HEK293 (cell line): Measurements from ENCODE around the gene CDK5R2.

Experiments used
- HOXC10 ChIP-seq: sonication (generic); formaldehyde crosslinking; IDR thresholded peaks from 2 replicates; pipeline ENCODE4 v1.8.1; 2023; ENCODE audit warnings: mild to moderate bottlenecking, missing genetic modification reagents
- REST ChIP-seq: fragments of 450-650 bp; formaldehyde crosslinking; IDR thresholded peaks from 2 replicates; pipeline ENCODE4 v1.5.1; 2016; ENCODE audit warnings: missing biosample characterization, missing genetic modification characterization
- SETDB1 ChIP-seq: IDR thresholded peaks from one replicate; pipeline ENCODE4 v1.6.1; 2017; ENCODE audit warnings: mild to moderate bottlenecking, low read length, moderate library complexity, mixed read lengths; ENCODE audit not compliant: insufficient read length
- SP7 ChIP-seq: fragments of 450-650 bp; formaldehyde crosslinking; IDR thresholded peaks from 2 replicates; pipeline ENCODE4 v1.5.1; 2016; ENCODE audit warnings: missing biosample characterization, missing genetic modification characterization
- WT1 ChIP-seq: fragments of 450-650 bp; formaldehyde crosslinking; IDR thresholded peaks from 2 replicates; pipeline ENCODE4 v1.5.1; 2016; ENCODE audit warnings: missing biosample characterization, missing genetic modification characterization
- ZBTB21 ChIP-seq: fragments of 450-650 bp; formaldehyde crosslinking; IDR thresholded peaks from 2 replicates; pipeline ENCODE4 v1.5.1; 2017; ENCODE audit warnings: missing biosample characterization, missing genetic modification characterization
- ZBTB8A ChIP-seq: fragments of 450-650 bp; formaldehyde crosslinking; IDR thresholded peaks from 2 replicates; pipeline ENCODE4 v1.5.1; 2016; ENCODE audit warnings: missing biosample characterization, missing genetic modification characterization
- ZFP3 ChIP-seq: fragments of 450-650 bp; formaldehyde crosslinking; IDR thresholded peaks from 2 replicates; pipeline ENCODE4 v1.5.1; 2016; ENCODE audit warnings: low read depth, missing biosample characterization, missing genetic modification characterization
- ZNF121 ChIP-seq: fragments of 450-650 bp; formaldehyde crosslinking; IDR thresholded peaks from 2 replicates; pipeline ENCODE4 v1.5.1; 2016; ENCODE audit warnings: missing biosample characterization, missing genetic modification characterization
- ZNF148 ChIP-seq: fragments of 450-650 bp; formaldehyde crosslinking; IDR thresholded peaks from 2 replicates; pipeline ENCODE4 v1.5.0; 2017; ENCODE audit warnings: missing biosample characterization, missing genetic modification characterization, borderline replicate concordance
- ZNF266 ChIP-seq: fragments of 450-650 bp; formaldehyde crosslinking; IDR thresholded peaks from 2 replicates; pipeline ENCODE4 v1.5.1; 2016; ENCODE audit warnings: missing biosample characterization, missing genetic modification characterization, low read depth
- ZNF561 ChIP-seq: fragments of 450-650 bp; IDR thresholded peaks from 2 replicates; pipeline ENCODE4 v1.5.1; 2018; ENCODE audit warnings: missing biosample characterization, missing genetic modification characterization, borderline replicate concordance
- ZNF580 ChIP-seq: fragments of 450-650 bp; formaldehyde crosslinking; IDR thresholded peaks from 2 replicates; pipeline ENCODE4 v1.5.1; 2016; ENCODE audit warnings: missing biosample characterization, missing genetic modification characterization
- ZNF768 ChIP-seq: fragments of 450-650 bp; formaldehyde crosslinking; IDR thresholded peaks from 2 replicates; pipeline ENCODE4 v1.5.1; 2018; ENCODE audit warnings: missing biosample characterization, mild to moderate bottlenecking, missing genetic modification characterization
- ZNF785 ChIP-seq: fragments of 450-650 bp; formaldehyde crosslinking; IDR thresholded peaks from 2 replicates; pipeline ENCODE4 v1.5.1; 2016; ENCODE audit warnings: missing biosample characterization, missing genetic modification characterization
- TF ChIP-seq, protein P1 (sequence below): fragments of 450-650 bp; IDR thresholded peaks from 2 replicates; pipeline ENCODE4 v1.5.1; 2018; ENCODE audit warnings: missing biosample characterization, missing genetic modification characterization
- TF ChIP-seq, protein P2 (sequence below): fragments of 450-650 bp; formaldehyde crosslinking; IDR thresholded peaks from 2 replicates; pipeline ENCODE4 v1.5.1; 2017; ENCODE audit warnings: missing biosample characterization, missing genetic modification characterization
- TF ChIP-seq, protein P3 (sequence below): fragments of 450-650 bp; formaldehyde crosslinking; IDR thresholded peaks from 2 replicates; pipeline ENCODE4 v1.5.1; 2017; ENCODE audit warnings: missing biosample characterization, mild to moderate bottlenecking, missing genetic modification characterization, moderate library complexity
- TF ChIP-seq, protein P4 (sequence below): fragments of 450-650 bp; formaldehyde crosslinking; IDR thresholded peaks from 2 replicates; pipeline ENCODE4; 2016; ENCODE audit warnings: missing biosample characterization, missing genetic modification characterization
- TF ChIP-seq, protein P5 (sequence below): fragments of 450-650 bp; formaldehyde crosslinking; IDR thresholded peaks from 2 replicates; pipeline ENCODE4 v1.5.1; 2017; ENCODE audit warnings: missing biosample characterization, missing genetic modification characterization

CDK5R2 gene

GRCh38 chr2:218962859-218963492, 3.5 kb downstream of the CDK5R2 start (continued):
- TF ChIP-seq ZNF266 (tag by site-specific recombination) (no peak), ZNF768 (tag by site-specific recombination) (no peak), ZFP3 (tag by site-specific recombination) (no peak), HOXC10 (CRISPR knock-in tag) (peak; percentile 43; the same call in 1 of the 2 replicates), REST (peak; percentile 99), SP7 (tag by site-specific recombination) (0 out of 2 replicates have a peak, but pooled peaks have one; percentile 25), ZNF148 (tag by site-specific recombination) (no peak), ZBTB21 (tag by site-specific recombination) (peak; percentile 31; the same call in 1 of the 2 replicates), SETDB1 (no peak), ZNF121 (tag by site-specific recombination) (no peak), ZNF561 (0 out of 2 replicates have a peak, but pooled peaks have one; percentile 34), ZNF785 (tag by site-specific recombination) (no peak), ZNF580 (tag by site-specific recombination) (no peak), WT1 (tag by site-specific recombination) (no peak), ZBTB8A (peak; percentile 63)
- TF ChIP-seq, protein P1, sequence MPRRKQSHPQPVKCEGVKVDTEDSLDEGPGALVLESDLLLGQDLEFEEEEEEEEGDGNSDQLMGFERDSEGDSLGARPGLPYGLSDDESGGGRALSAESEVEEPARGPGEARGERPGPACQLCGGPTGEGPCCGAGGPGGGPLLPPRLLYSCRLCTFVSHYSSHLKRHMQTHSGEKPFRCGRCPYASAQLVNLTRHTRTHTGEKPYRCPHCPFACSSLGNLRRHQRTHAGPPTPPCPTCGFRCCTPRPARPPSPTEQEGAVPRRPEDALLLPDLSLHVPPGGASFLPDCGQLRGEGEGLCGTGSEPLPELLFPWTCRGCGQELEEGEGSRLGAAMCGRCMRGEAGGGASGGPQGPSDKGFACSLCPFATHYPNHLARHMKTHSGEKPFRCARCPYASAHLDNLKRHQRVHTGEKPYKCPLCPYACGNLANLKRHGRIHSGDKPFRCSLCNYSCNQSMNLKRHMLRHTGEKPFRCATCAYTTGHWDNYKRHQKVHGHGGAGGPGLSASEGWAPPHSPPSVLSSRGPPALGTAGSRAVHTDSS = no peak
- TF ChIP-seq, protein P2, sequence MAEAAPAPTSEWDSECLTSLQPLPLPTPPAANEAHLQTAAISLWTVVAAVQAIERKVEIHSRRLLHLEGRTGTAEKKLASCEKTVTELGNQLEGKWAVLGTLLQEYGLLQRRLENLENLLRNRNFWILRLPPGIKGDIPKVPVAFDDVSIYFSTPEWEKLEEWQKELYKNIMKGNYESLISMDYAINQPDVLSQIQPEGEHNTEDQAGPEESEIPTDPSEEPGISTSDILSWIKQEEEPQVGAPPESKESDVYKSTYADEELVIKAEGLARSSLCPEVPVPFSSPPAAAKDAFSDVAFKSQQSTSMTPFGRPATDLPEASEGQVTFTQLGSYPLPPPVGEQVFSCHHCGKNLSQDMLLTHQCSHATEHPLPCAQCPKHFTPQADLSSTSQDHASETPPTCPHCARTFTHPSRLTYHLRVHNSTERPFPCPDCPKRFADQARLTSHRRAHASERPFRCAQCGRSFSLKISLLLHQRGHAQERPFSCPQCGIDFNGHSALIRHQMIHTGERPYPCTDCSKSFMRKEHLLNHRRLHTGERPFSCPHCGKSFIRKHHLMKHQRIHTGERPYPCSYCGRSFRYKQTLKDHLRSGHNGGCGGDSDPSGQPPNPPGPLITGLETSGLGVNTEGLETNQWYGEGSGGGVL (tag by site-specific recombination) = no peak
- TF ChIP-seq, protein P3, sequence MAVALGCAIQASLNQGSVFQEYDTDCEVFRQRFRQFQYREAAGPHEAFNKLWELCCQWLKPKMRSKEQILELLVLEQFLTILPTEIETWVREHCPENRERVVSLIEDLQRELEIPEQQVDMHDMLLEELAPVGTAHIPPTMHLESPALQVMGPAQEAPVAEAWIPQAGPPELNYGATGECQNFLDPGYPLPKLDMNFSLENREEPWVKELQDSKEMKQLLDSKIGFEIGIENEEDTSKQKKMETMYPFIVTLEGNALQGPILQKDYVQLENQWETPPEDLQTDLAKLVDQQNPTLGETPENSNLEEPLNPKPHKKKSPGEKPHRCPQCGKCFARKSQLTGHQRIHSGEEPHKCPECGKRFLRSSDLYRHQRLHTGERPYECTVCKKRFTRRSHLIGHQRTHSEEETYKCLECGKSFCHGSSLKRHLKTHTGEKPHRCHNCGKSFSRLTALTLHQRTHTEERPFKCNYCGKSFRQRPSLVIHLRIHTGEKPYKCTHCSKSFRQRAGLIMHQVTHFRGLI (tag by site-specific recombination) = no peak
- TF ChIP-seq, protein P4, sequence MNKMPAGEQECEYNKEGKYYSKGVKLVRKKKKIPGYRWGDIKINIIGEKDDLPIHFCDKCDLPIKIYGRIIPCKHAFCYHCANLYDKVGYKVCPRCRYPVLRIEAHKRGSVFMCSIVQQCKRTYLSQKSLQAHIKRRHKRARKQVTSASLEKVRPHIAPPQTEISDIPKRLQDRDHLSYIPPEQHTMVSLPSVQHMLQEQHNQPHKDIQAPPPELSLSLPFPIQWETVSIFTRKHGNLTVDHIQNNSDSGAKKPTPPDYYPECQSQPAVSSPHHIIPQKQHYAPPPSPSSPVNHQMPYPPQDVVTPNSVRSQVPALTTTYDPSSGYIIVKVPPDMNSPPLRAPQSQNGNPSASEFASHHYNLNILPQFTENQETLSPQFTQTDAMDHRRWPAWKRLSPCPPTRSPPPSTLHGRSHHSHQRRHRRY (tag by site-specific recombination) = no peak
- TF ChIP-seq, protein P5, sequence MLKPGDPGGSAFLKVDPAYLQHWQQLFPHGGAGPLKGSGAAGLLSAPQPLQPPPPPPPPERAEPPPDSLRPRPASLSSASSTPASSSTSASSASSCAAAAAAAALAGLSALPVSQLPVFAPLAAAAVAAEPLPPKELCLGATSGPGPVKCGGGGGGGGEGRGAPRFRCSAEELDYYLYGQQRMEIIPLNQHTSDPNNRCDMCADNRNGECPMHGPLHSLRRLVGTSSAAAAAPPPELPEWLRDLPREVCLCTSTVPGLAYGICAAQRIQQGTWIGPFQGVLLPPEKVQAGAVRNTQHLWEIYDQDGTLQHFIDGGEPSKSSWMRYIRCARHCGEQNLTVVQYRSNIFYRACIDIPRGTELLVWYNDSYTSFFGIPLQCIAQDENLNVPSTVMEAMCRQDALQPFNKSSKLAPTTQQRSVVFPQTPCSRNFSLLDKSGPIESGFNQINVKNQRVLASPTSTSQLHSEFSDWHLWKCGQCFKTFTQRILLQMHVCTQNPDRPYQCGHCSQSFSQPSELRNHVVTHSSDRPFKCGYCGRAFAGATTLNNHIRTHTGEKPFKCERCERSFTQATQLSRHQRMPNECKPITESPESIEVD (tag by site-specific recombination) = no peak
